WTC11 (cell line): ENCODE measurements around the gene DOK5. TPM values are rescaled to one million over a fixed set of nuclear protein-coding genes. Genes with fewer than 3 reads are reported as not detected.

ENCODE experiments used
- ATAC-seq: fragments of 200-7000 bp; cut with Tn5 transposase; 2 replicates; pipeline ENCODE4 v1.10.0; 2021; ENCODE audit warnings: mild to moderate bottlenecking, moderate library complexity
- CTCF ChIA-PET: fragments of 300-600 bp; sonication (Branson Sonifier 250); formaldehyde crosslinking; loops from one replicate; lab custom pipeline; 2021; ENCODE audit warnings: antibody characterized with exemption; lab: Charles Lee
- POLR2A ChIA-PET: fragments of 350-600 bp; sonication (Branson Sonifier 250); formaldehyde crosslinking; loops from one replicate; lab custom pipeline; 2021; ENCODE audit warnings: antibody characterized with exemption; lab: Charles Lee
- DNase-seq: peaks from one replicate; pipeline ENCODE4 v3.0.0; 2021; ENCODE audit warnings: low spot score
- H3K27ac Mint-ChIP-seq: 2 replicates; pipeline ENCODE4 v1.8.0; 2021; ENCODE audit warnings: mixed read lengths
- H3K27me3 Mint-ChIP-seq: 2 replicates; pipeline ENCODE4 v1.8.0; 2021; ENCODE audit warnings: low read depth, mild to moderate bottlenecking, moderate library complexity, mixed read lengths
- H3K36me3 Mint-ChIP-seq: 2 replicates; pipeline ENCODE4 v1.8.0; 2021; ENCODE audit warnings: mixed read lengths
- H3K4me1 Mint-ChIP-seq: 2 replicates; pipeline ENCODE4 v1.8.0; 2022; ENCODE audit warnings: mixed read lengths
- H3K4me3 Mint-ChIP-seq: 2 replicates; pipeline ENCODE4 v1.8.0; 2021; ENCODE audit warnings: mild to moderate bottlenecking, moderate library complexity, mixed read lengths
- H3K9me3 Mint-ChIP-seq: 2 replicates; pipeline ENCODE4 v1.8.0; 2021; ENCODE audit warnings: mixed read lengths
- ATF2 ChIP-seq: sonication (generic); formaldehyde crosslinking; IDR thresholded peaks from 2 replicates; pipeline ENCODE4 v1.8.1; 2022; ENCODE audit warnings: low read depth, missing genetic modification reagents, borderline replicate concordance
- CREB1 ChIP-seq: sonication (generic); formaldehyde crosslinking; IDR thresholded peaks from 2 replicates; pipeline ENCODE4 v1.8.0; 2023; ENCODE audit warnings: mild to moderate bottlenecking, missing genetic modification reagents
- CREM ChIP-seq: sonication (generic); formaldehyde crosslinking; IDR thresholded peaks from 2 replicates; pipeline ENCODE4 v1.8.1; 2022; ENCODE audit warnings: mild to moderate bottlenecking, missing genetic modification reagents, moderate library complexity
- E2F1 ChIP-seq: sonication (generic); formaldehyde crosslinking; IDR thresholded peaks from 2 replicates; pipeline ENCODE4 v1.8.0; 2022; ENCODE audit warnings: mild to moderate bottlenecking, missing genetic modification reagents
- ERG ChIP-seq: fragments of 250-450 bp; sonication (Bioruptor Pico); IDR thresholded peaks from 2 replicates; pipeline ENCODE4 v1.8.0; 2021; ENCODE audit warnings: mild to moderate bottlenecking
- GRHL2 ChIP-seq: fragments of 250-450 bp; sonication (Bioruptor Pico); IDR thresholded peaks from 2 replicates; pipeline ENCODE4 v1.8.0; 2022; ENCODE audit warnings: mild to moderate bottlenecking, moderate library complexity; ENCODE audit not compliant: insufficient replicate concordance, severe bottlenecking
- GTF2I ChIP-seq: fragments of 250-450 bp; sonication (Bioruptor Pico); conservative IDR thresholded peaks from 2 replicates; pipeline ENCODE4 v1.4.0; 2021; ENCODE audit warnings: mild to moderate bottlenecking
- IRF1 ChIP-seq: sonication (generic); formaldehyde crosslinking; IDR thresholded peaks from 2 replicates; pipeline ENCODE4 v1.8.0; 2023; ENCODE audit warnings: missing genetic modification reagents
- IRF2 ChIP-seq: sonication (generic); formaldehyde crosslinking; IDR thresholded peaks from 2 replicates; pipeline ENCODE4 v1.8.0; 2022; ENCODE audit warnings: low read depth, missing genetic modification reagents, borderline replicate concordance
- NFYB ChIP-seq: sonication (generic); formaldehyde crosslinking; conservative IDR thresholded peaks from 2 replicates; pipeline ENCODE4 v1.8.0; 2022; ENCODE audit warnings: low read depth, missing genetic modification reagents
- OVOL2 ChIP-seq: fragments of 250-450 bp; sonication (Bioruptor Pico); IDR thresholded peaks from 2 replicates; pipeline ENCODE4 v1.9.0; 2021; ENCODE audit warnings: mild to moderate bottlenecking, borderline replicate concordance
- SMAD4 ChIP-seq: sonication (generic); formaldehyde crosslinking; IDR thresholded peaks from 2 replicates; pipeline ENCODE4 v1.8.0; 2022; ENCODE audit warnings: mild to moderate bottlenecking, missing genetic modification reagents
- TEAD1 ChIP-seq: sonication (generic); formaldehyde crosslinking; IDR thresholded peaks from 2 replicates; pipeline ENCODE4 v1.8.0; 2022; ENCODE audit warnings: mild to moderate bottlenecking, missing genetic modification reagents
- TP53 ChIP-seq: sonication (generic); formaldehyde crosslinking; IDR thresholded peaks from 2 replicates; pipeline ENCODE4 v1.8.1; 2023; ENCODE audit warnings: mild to moderate bottlenecking, missing genetic modification reagents
- ZNF138 ChIP-seq: sonication (generic); formaldehyde crosslinking; conservative IDR thresholded peaks from 2 replicates; pipeline ENCODE4 v1.8.1; 2022; ENCODE audit warnings: mild to moderate bottlenecking, moderate library complexity, missing genetic modification reagents
- ZSCAN18 ChIP-seq: fragments of 250-450 bp; sonication (Bioruptor Pico); IDR thresholded peaks from 2 replicates; pipeline ENCODE4 v2.1.2; 2022; ENCODE audit warnings: mild to moderate bottlenecking, moderate library complexity
- total RNA-seq: library from RNA; stranded (reverse); gene quantifications from 3 replicates; pipeline ENCODE4 v1.2.3, GENCODE V29; 2021
- TF ChIP-seq, protein P1 (sequence below): sonication (generic); formaldehyde crosslinking; IDR thresholded peaks from 2 replicates; pipeline ENCODE4 v1.8.1; 2023; ENCODE audit warnings: mild to moderate bottlenecking, moderate library complexity, missing genetic modification reagents
- TF ChIP-seq, protein P2 (sequence below): sonication (generic); formaldehyde crosslinking; IDR thresholded peaks from 2 replicates; pipeline ENCODE4 v1.8.0; 2022; ENCODE audit warnings: mild to moderate bottlenecking, missing genetic modification reagents
- TF ChIP-seq, protein P3 (sequence below): sonication (generic); formaldehyde crosslinking; IDR thresholded peaks from 2 replicates; pipeline ENCODE4 v1.8.1; 2022; ENCODE audit warnings: mild to moderate bottlenecking, missing genetic modification reagents, moderate library complexity, borderline replicate concordance
- TF ChIP-seq, protein P4 (sequence below): fragments of 200-600 bp; IDR thresholded peaks from 2 replicates; pipeline ENCODE4 v1.8.0; 2022; ENCODE audit warnings: antibody characterized with exemption

Gene DOK5
- total RNA-seq, 1 experiment from 2014 or later, result 10.1 TPM

GRCh38 chr20:54669040-54669363 lies 193.6 kb downstream of the DOK5 start (continued):
- TF ChIP-seq, protein P1, sequence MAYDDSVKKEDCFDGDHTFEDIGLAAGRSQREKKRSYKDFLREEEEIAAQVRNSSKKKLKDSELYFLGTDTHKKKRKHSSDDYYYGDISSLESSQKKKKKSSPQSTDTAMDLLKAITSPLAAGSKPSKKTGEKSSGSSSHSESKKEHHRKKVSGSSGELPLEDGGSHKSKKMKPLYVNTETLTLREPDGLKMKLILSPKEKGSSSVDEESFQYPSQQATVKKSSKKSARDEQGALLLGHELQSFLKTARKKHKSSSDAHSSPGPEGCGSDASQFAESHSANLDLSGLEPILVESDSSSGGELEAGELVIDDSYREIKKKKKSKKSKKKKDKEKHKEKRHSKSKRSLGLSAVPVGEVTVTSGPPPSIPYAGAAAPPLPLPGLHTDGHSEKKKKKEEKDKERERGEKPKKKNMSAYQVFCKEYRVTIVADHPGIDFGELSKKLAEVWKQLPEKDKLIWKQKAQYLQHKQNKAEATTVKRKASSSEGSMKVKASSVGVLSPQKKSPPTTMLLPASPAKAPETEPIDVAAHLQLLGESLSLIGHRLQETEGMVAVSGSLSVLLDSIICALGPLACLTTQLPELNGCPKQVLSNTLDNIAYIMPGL, result no peak
- TF ChIP-seq CREM (CRISPR knock-in tag) (no peak), ERG (CRISPR knock-in tag) (no peak)

DNA sequence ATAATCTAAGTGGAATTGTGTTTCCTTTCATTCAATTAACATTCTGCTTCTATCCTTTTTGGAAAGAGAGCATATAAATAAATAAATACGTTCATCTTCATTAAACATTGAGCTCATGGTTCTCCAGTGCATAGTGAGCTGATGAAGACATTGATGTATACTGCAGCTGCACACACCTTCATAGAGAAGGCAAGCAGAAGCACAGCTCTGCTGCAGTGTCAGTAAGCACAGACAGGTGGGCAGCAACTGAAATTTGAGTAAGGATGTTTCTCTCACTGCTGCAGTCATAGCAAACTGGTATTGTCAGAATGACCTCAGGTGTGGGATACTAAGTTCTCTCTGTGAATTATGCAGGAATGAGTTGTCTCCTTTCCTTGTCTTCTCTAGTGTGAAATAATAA lies 202.9 kb downstream of the DOK5 start:
- peaks cover 27% of the 10 kb centered on the region for H3K36me3 Mint-ChIP-seq
- H3K9me3 Mint-ChIP-seq, result peaks cover 55% of the 10 kb centered on the region
- CTCF ChIA-PET, result no interaction called here
- no peaks in the 10 kb centered on the region for H3K4me1 Mint-ChIP-seq
- TF ChIP-seq E2F1 (CRISPR knock-in tag) (no peak), TP53 (CRISPR knock-in tag) (no peak), GRHL2 (CRISPR knock-in tag) (no peak), NFYB (no peak), GTF2I (CRISPR knock-in tag) (no peak), ZNF138 (CRISPR knock-in tag) (no peak), OVOL2 (CRISPR knock-in tag) (no peak), SMAD4 (CRISPR knock-in tag) (no peak), IRF2 (CRISPR knock-in tag) (no peak), TEAD1 (CRISPR knock-in tag) (no peak), CREB1 (CRISPR knock-in tag) (no peak), ZSCAN18 (no peak), ATF2 (CRISPR knock-in tag) (no peak), IRF1 (CRISPR knock-in tag) (no peak)
- TF ChIP-seq, protein P2, sequence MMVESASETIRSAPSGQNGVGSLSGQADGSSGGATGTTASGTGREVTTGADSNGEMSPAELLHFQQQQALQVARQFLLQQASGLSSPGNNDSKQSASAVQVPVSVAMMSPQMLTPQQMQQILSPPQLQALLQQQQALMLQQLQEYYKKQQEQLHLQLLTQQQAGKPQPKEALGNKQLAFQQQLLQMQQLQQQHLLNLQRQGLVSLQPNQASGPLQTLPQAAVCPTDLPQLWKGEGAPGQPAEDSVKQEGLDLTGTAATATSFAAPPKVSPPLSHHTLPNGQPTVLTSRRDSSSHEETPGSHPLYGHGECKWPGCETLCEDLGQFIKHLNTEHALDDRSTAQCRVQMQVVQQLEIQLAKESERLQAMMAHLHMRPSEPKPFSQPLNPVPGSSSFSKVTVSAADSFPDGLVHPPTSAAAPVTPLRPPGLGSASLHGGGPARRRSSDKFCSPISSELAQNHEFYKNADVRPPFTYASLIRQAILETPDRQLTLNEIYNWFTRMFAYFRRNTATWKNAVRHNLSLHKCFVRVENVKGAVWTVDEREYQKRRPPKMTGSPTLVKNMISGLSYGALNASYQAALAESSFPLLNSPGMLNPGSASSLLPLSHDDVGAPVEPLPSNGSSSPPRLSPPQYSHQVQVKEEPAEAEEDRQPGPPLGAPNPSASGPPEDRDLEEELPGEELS (CRISPR knock-in tag), result no peak
- TF ChIP-seq, protein P3, sequence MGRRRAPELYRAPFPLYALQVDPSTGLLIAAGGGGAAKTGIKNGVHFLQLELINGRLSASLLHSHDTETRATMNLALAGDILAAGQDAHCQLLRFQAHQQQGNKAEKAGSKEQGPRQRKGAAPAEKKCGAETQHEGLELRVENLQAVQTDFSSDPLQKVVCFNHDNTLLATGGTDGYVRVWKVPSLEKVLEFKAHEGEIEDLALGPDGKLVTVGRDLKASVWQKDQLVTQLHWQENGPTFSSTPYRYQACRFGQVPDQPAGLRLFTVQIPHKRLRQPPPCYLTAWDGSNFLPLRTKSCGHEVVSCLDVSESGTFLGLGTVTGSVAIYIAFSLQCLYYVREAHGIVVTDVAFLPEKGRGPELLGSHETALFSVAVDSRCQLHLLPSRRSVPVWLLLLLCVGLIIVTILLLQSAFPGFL, result no peak
- TF ChIP-seq, protein P4, sequence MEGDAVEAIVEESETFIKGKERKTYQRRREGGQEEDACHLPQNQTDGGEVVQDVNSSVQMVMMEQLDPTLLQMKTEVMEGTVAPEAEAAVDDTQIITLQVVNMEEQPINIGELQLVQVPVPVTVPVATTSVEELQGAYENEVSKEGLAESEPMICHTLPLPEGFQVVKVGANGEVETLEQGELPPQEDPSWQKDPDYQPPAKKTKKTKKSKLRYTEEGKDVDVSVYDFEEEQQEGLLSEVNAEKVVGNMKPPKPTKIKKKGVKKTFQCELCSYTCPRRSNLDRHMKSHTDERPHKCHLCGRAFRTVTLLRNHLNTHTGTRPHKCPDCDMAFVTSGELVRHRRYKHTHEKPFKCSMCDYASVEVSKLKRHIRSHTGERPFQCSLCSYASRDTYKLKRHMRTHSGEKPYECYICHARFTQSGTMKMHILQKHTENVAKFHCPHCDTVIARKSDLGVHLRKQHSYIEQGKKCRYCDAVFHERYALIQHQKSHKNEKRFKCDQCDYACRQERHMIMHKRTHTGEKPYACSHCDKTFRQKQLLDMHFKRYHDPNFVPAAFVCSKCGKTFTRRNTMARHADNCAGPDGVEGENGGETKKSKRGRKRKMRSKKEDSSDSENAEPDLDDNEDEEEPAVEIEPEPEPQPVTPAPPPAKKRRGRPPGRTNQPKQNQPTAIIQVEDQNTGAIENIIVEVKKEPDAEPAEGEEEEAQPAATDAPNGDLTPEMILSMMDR, result no peak
- H3K27ac Mint-ChIP-seq, result no peak overlapping the region
- POLR2A ChIA-PET, result no interaction called here
- DNase-seq (no peak), ATAC-seq (no peak)
- no peak overlapping the region for H3K4me3 Mint-ChIP-seq
- peaks cover 14% of the 10 kb centered on the region for H3K27me3 Mint-ChIP-seq
